Stimulated activated CD8-positive, alpha-beta memory T cell treated with anti-CD3 and anti-CD28 coated beads, Interleukin-15, amount 100 ng/mL, for 1 hour (primary cell): ENCODE data around the gene OBSCN.

ENCODE experiments used
- DNase-seq: peaks from one replicate; pipeline ENCODE4 v3.0.0-alpha.2; 2020; ENCODE audit warnings: low read depth

The OBSCN gene

GRCh38 chr1:228325267-228325666 is 117.4 kb downstream of the OBSCN start:
- no peak for DNase-seq

- DNase-seq = no peak
These were observed 122.0 kb downstream of the OBSCN start for GRCh38 chr1:228329887-228330286.

- no peak for DNase-seq
These were observed 125.2 kb downstream of the OBSCN start for GRCh38 chr1:228332797-228333738.

GRCh38 chr1:228333739-228334115 is 125.9 kb downstream of the OBSCN start:
- DNase-seq = no peak

- no peak for DNase-seq
These were observed 126.5 kb downstream of the OBSCN start for GRCh38 chr1:228334226-228334935.

- DNase-seq = no peak
These were observed 127.1 kb downstream of the OBSCN start for GRCh38 chr1:228334954-228335353.

- no peak for DNase-seq
These were observed 127.8 kb downstream of the OBSCN start for GRCh38 chr1:228335406-228336307.

- no peak for DNase-seq
These were observed 128.6 kb downstream of the OBSCN start for GRCh38 chr1:228336308-228337030.

GRCh38 chr1:228337031-228337564 is 129.3 kb downstream of the OBSCN start:
- DNase-seq = no peak

- no peak for DNase-seq
These were observed 130.1 kb downstream of the OBSCN start for GRCh38 chr1:228337711-228338520.

- no peak for DNase-seq
These were observed 130.7 kb downstream of the OBSCN start for GRCh38 chr1:228338521-228339051.

- DNase-seq = no peak
These were observed 131.3 kb downstream of the OBSCN start for GRCh38 chr1:228339059-228339704.

GRCh38 chr1:228339766-228340685 is 132.2 kb downstream of the OBSCN start:
- no peak for DNase-seq

- DNase-seq = no peak
These were observed 133.0 kb downstream of the OBSCN start for GRCh38 chr1:228340686-228341449.

- DNase-seq = no peak
These were observed 133.6 kb downstream of the OBSCN start for GRCh38 chr1:228341450-228341813.

GRCh38 chr1:228341814-228342626 is 134.2 kb downstream of the OBSCN start:
- no peak for DNase-seq
